HepG2 (cell line): ENCODE results near the gene BTAF1. TPM values are rescaled to one million over a fixed set of nuclear protein-coding genes. Genes with fewer than 3 reads are reported as not detected.

Experiments
- BCL3 ChIP-seq: sonication (generic); formaldehyde crosslinking; IDR thresholded peaks from 2 replicates; pipeline ENCODE4 v1.5.1; 2020; ENCODE audit warnings: mild to moderate bottlenecking, missing genetic modification reagents, moderate library complexity
- CEBPG ChIP-seq: IDR thresholded peaks from 2 replicates; pipeline ENCODE4 v1.6.1; 2016
- GLI4 ChIP-seq: sonication (generic); formaldehyde crosslinking; IDR thresholded peaks from 2 replicates; pipeline ENCODE4 v1.5.1; 2020; ENCODE audit warnings: missing genetic modification reagents, mild to moderate bottlenecking, moderate library complexity, borderline replicate concordance
- GPN1 ChIP-seq: sonication (generic); formaldehyde crosslinking; IDR thresholded peaks from 2 replicates; pipeline ENCODE4 v1.5.1; 2020; ENCODE audit warnings: missing genetic modification reagents, borderline replicate concordance
- HOXD1 ChIP-seq: sonication (generic); formaldehyde crosslinking; IDR thresholded peaks from 2 replicates; pipeline ENCODE4 v1.5.0; 2020; ENCODE audit warnings: missing genetic modification reagents
- IKZF1 ChIP-seq: fragments of 450-650 bp; IDR thresholded peaks from 2 replicates; pipeline ENCODE4 v1.7.1; 2016
- JUN ChIP-seq: sonication (generic); formaldehyde crosslinking; IDR thresholded peaks from 2 replicates; pipeline ENCODE4 v1.4.0; 2020; ENCODE audit warnings: mild to moderate bottlenecking, missing genetic modification reagents
- KMT2A ChIP-seq: sonication (generic); formaldehyde crosslinking; IDR thresholded peaks from 2 replicates; pipeline ENCODE4 v1.4.0; 2020; ENCODE audit warnings: missing genetic modification reagents
- MAX ChIP-seq: IDR thresholded peaks from 2 replicates; pipeline ENCODE4 v1.6.1; 2012; ENCODE audit warnings: inconsistent platforms
- MTF2 ChIP-seq: sonication (generic); formaldehyde crosslinking; IDR thresholded peaks from 2 replicates; pipeline ENCODE4 v1.5.0; 2020; ENCODE audit warnings: missing genetic modification reagents, borderline replicate concordance
- NONO ChIP-seq, 2 experiments: fragments of 450-650 bp in 1 of 2; sonication (generic) in 1 of 2; formaldehyde crosslinking in 1 of 2; IDR thresholded peaks in 1 of 2; conservative IDR thresholded peaks in 1 of 2; 2 replicates each; pipeline versions ENCODE4 v1.6.1 to v1.8.0; 2017 to 2022; ENCODE audit warnings: mild to moderate bottlenecking in 1 of 2, missing genetic modification reagents in 1 of 2, moderate library complexity in 1 of 2
- PCBP1 ChIP-seq: fragments of 200-400 bp; formaldehyde crosslinking; IDR thresholded peaks from 2 replicates; pipeline ENCODE4 v1.6.1; 2017; ENCODE audit warnings: mild to moderate bottlenecking, low read depth, low read length, borderline replicate concordance
- RNF2 ChIP-seq: fragments of 450-650 bp; conservative IDR thresholded peaks from 2 replicates; pipeline ENCODE4 v1.6.1; 2016; ENCODE audit warnings: low read depth
- SMAD1 ChIP-seq: sonication (generic); formaldehyde crosslinking; IDR thresholded peaks from 2 replicates; pipeline ENCODE4 v1.4.0; 2020; ENCODE audit warnings: missing genetic modification reagents, low read depth, mild to moderate bottlenecking, borderline replicate concordance
- SP1 ChIP-seq, 2 experiments: fragments of 450-650 bp in 1 of 2; sonication (generic) in 1 of 2; formaldehyde crosslinking in 1 of 2; IDR thresholded peaks; 2 replicates each; pipeline versions ENCODE4 v1.4.0 to v1.6.1; 2016 to 2020; ENCODE audit warnings: missing genetic modification reagents in 1 of 2
- TBX2 ChIP-seq: sonication (generic); formaldehyde crosslinking; IDR thresholded peaks from 2 replicates; pipeline ENCODE4 v1.5.0; 2020; ENCODE audit warnings: missing genetic modification reagents, mild to moderate bottlenecking, borderline replicate concordance
- THAP7 ChIP-seq: sonication (generic); formaldehyde crosslinking; IDR thresholded peaks from 2 replicates; pipeline ENCODE4 v1.8.1; 2023; ENCODE audit warnings: mild to moderate bottlenecking, missing genetic modification reagents
- TOPORS ChIP-seq: sonication (generic); formaldehyde crosslinking; IDR thresholded peaks from 2 replicates; pipeline ENCODE4 v1.8.0; 2023; ENCODE audit warnings: mild to moderate bottlenecking, missing genetic modification reagents
- ZBTB7A ChIP-seq: sonication (generic); formaldehyde crosslinking; IDR thresholded peaks from 2 replicates; pipeline ENCODE4 v1.8.0; 2022; ENCODE audit warnings: mild to moderate bottlenecking, missing genetic modification reagents
- ZEB1 ChIP-seq: IDR thresholded peaks from 2 replicates; pipeline ENCODE4 v1.6.1; 2012; ENCODE audit warnings: mild to moderate bottlenecking, low read depth, inconsistent platforms; ENCODE audit not compliant: insufficient replicate concordance
- ZFX ChIP-seq: sonication (generic); formaldehyde crosslinking; IDR thresholded peaks from 2 replicates; pipeline ENCODE4 v1.4.0; 2020; ENCODE audit warnings: mild to moderate bottlenecking, low read depth, missing genetic modification reagents, moderate library complexity
- ZNF232 ChIP-seq: sonication (generic); formaldehyde crosslinking; IDR thresholded peaks from 2 replicates; pipeline ENCODE4 v1.4.0; 2020; ENCODE audit warnings: missing genetic modification reagents, borderline replicate concordance
- ZNF343 ChIP-seq: sonication (generic); formaldehyde crosslinking; IDR thresholded peaks from 2 replicates; pipeline ENCODE4 v1.4.0; 2020; ENCODE audit warnings: mild to moderate bottlenecking, missing genetic modification reagents
- ZNF414 ChIP-seq: sonication (generic); formaldehyde crosslinking; IDR thresholded peaks from 2 replicates; pipeline ENCODE4 v1.5.0; 2020; ENCODE audit warnings: missing genetic modification reagents
- ZNF460 ChIP-seq: sonication (generic); formaldehyde crosslinking; IDR thresholded peaks from 2 replicates; pipeline ENCODE4 v1.5.1; 2020; ENCODE audit warnings: missing genetic modification reagents, mild to moderate bottlenecking, borderline replicate concordance
- ZNF674 ChIP-seq: sonication (generic); formaldehyde crosslinking; IDR thresholded peaks from 2 replicates; pipeline ENCODE4 v1.5.0; 2020; ENCODE audit warnings: low read depth, mild to moderate bottlenecking, missing genetic modification reagents
- ZNF709 ChIP-seq: sonication (generic); formaldehyde crosslinking; IDR thresholded peaks from 2 replicates; pipeline ENCODE4 v1.5.0; 2020; ENCODE audit warnings: mild to moderate bottlenecking, missing genetic modification reagents
- ZNF766 ChIP-seq: sonication (generic); formaldehyde crosslinking; IDR thresholded peaks from 2 replicates; pipeline ENCODE4 v1.5.0; 2020; ENCODE audit warnings: missing genetic modification reagents, borderline replicate concordance
- polyA plus RNA-seq, 8 experiments: library from polyadenylated mRNA; depleted of rRNA in 3 of 8; stranded (reverse) in 7 of 8; unstranded in 1 of 8; fragments of >200 nt; fragmentation: Illumina TruSeq in 4 of 8; extraction: Trizol in 4 of 8; gene quantifications; 2 replicates each; pipeline versions ENCODE4 v1.2.1 to v1.2.3, GENCODE V29; 2011 to 2016; ENCODE audit warnings: low read depth in 4 of 8, missing spikeins in 1 of 8, mixed read lengths in 1 of 8; ENCODE audit not compliant: insufficient read depth in 1 of 8
- total RNA-seq, 5 experiments: library from RNA; depleted of rRNA; stranded (reverse); fragments of >200 nt; fragmentation: Illumina TruSeq; extraction: Trizol; gene quantifications; 2 replicates each; pipeline ENCODE4 v1.2.3, GENCODE V29; 2016; ENCODE audit warnings: low read depth in 1 of 5

Gene BTAF1
- total and polyA plus RNA-seq, 2 of the 13 experiments (the other 11 are each of a cell fraction or from before 2014, with no cell fraction given): 38.6 to 54.1 TPM

- TF ChIP-seq ZNF414 (CRISPR knock-in tag) (peak; percentile 76; the same call in 1 of the 2 replicates), SMAD1 (0 out of 2 replicates have a peak, but pooled peaks have one; percentile 74), ZNF709 (CRISPR knock-in tag) (peak; percentile 85; the same call in 1 of the 2 replicates), ZNF674 (CRISPR knock-in tag) (no peak), TBX2 (peak; percentile 79; the same call in 1 of the 2 replicates), PCBP1 (no peak), HOXD1 (CRISPR knock-in tag) (peak; percentile 30; the same call in 1 of the 2 replicates), ZNF343 (CRISPR knock-in tag) (0 out of 2 replicates have a peak, but pooled peaks have one; percentile 28), GLI4 (no peak), ZNF766 (CRISPR knock-in tag) (no peak; the same call in 1 of the 2 replicates), ZEB1 (peak; percentile 23), KMT2A (CRISPR knock-in tag) (peak; percentile 65; the same call in 1 of the 2 replicates), RNF2 (no peak; the same call in 1 of the 2 replicates), GPN1 (CRISPR knock-in tag) (no peak), IKZF1 (no peak), ZFX (0 out of 2 replicates have a peak, but pooled peaks have one; percentile 49), CEBPG (CRISPR knock-in tag) (no peak), SP1 (IDR thresholded peaks at IDR 0.05) (no peak), SP1 (CRISPR knock-in tag; IDR thresholded peaks at IDR 0.05) (peak; percentile 58), JUN (0 out of 2 replicates have a peak, but pooled peaks have one; percentile 43), ZNF460 (CRISPR knock-in tag) (no peak), BCL3 (CRISPR knock-in tag) (no peak), MAX (peak; percentile 82), THAP7 (CRISPR knock-in tag) (peak; percentile 66; the same call in 1 of the 2 replicates), ZNF232 (0 out of 2 replicates have a peak, but pooled peaks have one; percentile 18), NONO (IDR thresholded peaks at IDR 0.05) (no peak), NONO (CRISPR knock-in tag; conservative IDR thresholded peaks at IDR 0.05) (peak; percentile 63), ZBTB7A (CRISPR knock-in tag) (peak; percentile 92), TOPORS (peak; percentile 78; the same call in 1 of the 2 replicates), MTF2 (peak; percentile 74; the same call in 1 of the 2 replicates)
These were observed 36.1 kb upstream of the BTAF1 start (continued) for GRCh38 chr10:91887272-91888076.
